Keratinocyte (primary cell): ENCODE measurements around the gene APOA4. TPM values are rescaled to one million over a fixed set of nuclear protein-coding genes. Genes with fewer than 3 reads are reported as not detected.

Experiments
- DNase-seq: peaks from one replicate; pipeline ENCODE4 v3.0.0-alpha.2; 2011; ENCODE audit warnings: low read depth, missing footprints, low spot score
- FAIRE-seq: peaks from 2 replicates; lab custom pipeline; 2011; peaks lifted over from hg19 to GRCh38; lab: Jason Lieb, UNC
- H2AFZ ChIP-seq: 2 replicates; pipeline ENCODE4 v1.6.0; 2012; ENCODE audit warnings: low read length, control low read depth, inconsistent platforms; ENCODE audit not compliant: control insufficient read depth
- H3K27ac ChIP-seq: 2 replicates; pipeline ENCODE4 v1.5.1; 2011; ENCODE audit warnings: low read length; ENCODE audit not compliant: control insufficient read depth, insufficient read depth
- H3K27me3 ChIP-seq: 3 replicates; pipeline ENCODE4 v1.6.0; 2011; ENCODE audit warnings: low read length; ENCODE audit not compliant: control insufficient read depth, insufficient read depth; ENCODE audit errors: extremely low read depth
- H3K36me3 ChIP-seq, 2 experiments: 2 replicates in 1 of 2; 3 replicates in 1 of 2; pipeline ENCODE4 v1.5.1; 2011; ENCODE audit warnings: low read length in 2 of 2, mild to moderate bottlenecking in 1 of 2; ENCODE audit not compliant: control insufficient read depth in 2 of 2, insufficient read depth in 2 of 2; ENCODE audit errors: extremely low read depth in 1 of 2
- H3K4me1 ChIP-seq: 3 replicates; pipeline ENCODE4 v1.5.1; 2011; ENCODE audit warnings: low read length; ENCODE audit not compliant: control insufficient read depth, insufficient read depth; ENCODE audit errors: extremely low read depth
- H3K4me2 ChIP-seq: 3 replicates; pipeline ENCODE4 v1.6.0; 2011; ENCODE audit warnings: low read depth, low read length; ENCODE audit not compliant: control insufficient read depth, insufficient read depth; ENCODE audit errors: extremely low read depth
- H3K4me3 ChIP-seq, 3 experiments: fragments of 200-600 bp in 1 of 3; sonication (generic) in 1 of 3; 2 replicates in 2 of 3; 3 replicates in 1 of 3; pipeline ENCODE4 v1.5.1; 2011 to 2016; ENCODE audit warnings: low read length in 3 of 3, mild to moderate bottlenecking in 3 of 3, control low read depth in 2 of 3, inconsistent platforms in 1 of 3, low read depth in 1 of 3, mixed read lengths in 1 of 3, mixed run types in 1 of 3, moderate library complexity in 1 of 3; ENCODE audit not compliant: control insufficient read depth in 2 of 3, insufficient read depth in 2 of 3; ENCODE audit errors: extremely low read depth in 1 of 3
- H3K79me2 ChIP-seq: 2 replicates; pipeline ENCODE4 v1.6.0; 2012; ENCODE audit warnings: low read length; ENCODE audit not compliant: control insufficient read depth, insufficient read depth
- H3K9ac ChIP-seq: 3 replicates; pipeline ENCODE4 v1.6.0; 2011; ENCODE audit warnings: low read length; ENCODE audit not compliant: control insufficient read depth, insufficient read depth; ENCODE audit errors: extremely low read depth
- H3K9me1 ChIP-seq: 3 replicates; pipeline ENCODE4 v1.6.0; 2011; ENCODE audit warnings: low read length; ENCODE audit not compliant: control insufficient read depth, insufficient read depth; ENCODE audit errors: extremely low read depth
- H3K9me3 ChIP-seq: 2 replicates; pipeline ENCODE4 v1.5.1; 2012; ENCODE audit warnings: low read depth, low read length; ENCODE audit not compliant: control insufficient read depth
- H4K20me1 ChIP-seq: 3 replicates; pipeline ENCODE4 v1.6.0; 2011; ENCODE audit warnings: low read length; ENCODE audit not compliant: control insufficient read depth, insufficient read depth; ENCODE audit errors: extremely low read depth
- EZH2 ChIP-seq: IDR thresholded peaks from one replicate; pipeline ENCODE4 v1.6.1; 2012; ENCODE audit warnings: inconsistent platforms, mild to moderate bottlenecking, low read length, moderate library complexity
- dilution Hi-C: fragments of 300-500 bp; cut with MboI; formaldehyde crosslinking; loops from one replicate; pipeline ENCODE4 v1.7.0; 2020; ENCODE audit warnings: low sequenced_read_pairs; ENCODE audit not compliant: extremely low pct_ligation_motif_present
- polyA plus RNA-seq, 5 experiments: library from polyadenylated mRNA; depleted of rRNA in 3 of 5; stranded (reverse) in 3 of 5; stranded (forward) in 1 of 5; unstranded in 1 of 5; fragments of >200 nt; gene quantifications; 1 replicate in 1 of 5; 2 replicates in 3 of 5; 3 replicates in 1 of 5; pipeline versions ENCODE4 v1.2.1 to v1.2.3, GENCODE V29; 2011 to 2012; ENCODE audit warnings: missing spikeins in 2 of 5, low read depth in 1 of 5, low replicate concordance in 1 of 5
- TF ChIP-seq, protein P1 (sequence below), 3 experiments: IDR thresholded peaks in 1 of 3; conservative IDR thresholded peaks in 1 of 3; optimal IDR thresholded peaks in 1 of 3; 2 replicates in 2 of 3; 3 replicates in 1 of 3; pipeline versions ENCODE3 to v1.5.1; 2011; ENCODE audit warnings: low read length in 3 of 3, mild to moderate bottlenecking in 3 of 3, moderate library complexity in 2 of 3, control low read depth in 1 of 3, inconsistent platforms in 1 of 3; ENCODE audit not compliant: insufficient read depth in 2 of 3; ENCODE audit errors: extremely low read depth in 1 of 3

The APOA4 gene
- polyA plus RNA-seq, 1 donor (not counting 4 experiments of a cell fraction or from before 2014, with no cell fraction given), result not detected

DNA sequence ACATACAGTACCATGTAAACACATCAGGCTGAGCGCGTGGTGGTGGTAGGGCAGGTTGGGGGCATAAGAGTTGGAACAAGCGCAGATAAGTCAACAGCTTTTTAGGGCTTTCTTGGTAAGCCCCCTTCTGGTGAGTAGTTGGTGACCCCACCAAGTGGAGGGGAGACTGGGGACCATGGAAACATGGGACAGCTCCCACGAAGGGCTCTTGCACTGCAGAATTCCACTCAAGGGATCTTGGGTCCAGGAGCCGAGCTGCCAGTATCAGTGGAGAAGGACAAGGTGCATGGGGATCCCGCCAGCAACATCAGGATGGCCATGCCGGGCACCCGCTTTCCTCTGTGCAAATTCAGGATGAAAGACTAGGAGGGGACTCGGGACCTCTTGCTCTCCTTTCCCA, 20.6 kb upstream of the APOA4 start:
- no peak overlapping the region for H3K4me2 ChIP-seq
- no peak overlapping the region for H2AFZ ChIP-seq
- no peak for FAIRE-seq
- H3K36me3 ChIP-seq, result peaks cover 24 to 27% of the 10 kb centered on the region in 2 experiments
- no peaks in the 10 kb centered on the region for H3K9me3 ChIP-seq
- no peaks in the 10 kb centered on the region for H3K27me3 ChIP-seq
- dilution Hi-C loops, result no loop called here
- DNase-seq, result no peak
- H3K9me1 ChIP-seq, result no peaks in the 10 kb centered on the region
- H3K4me3 ChIP-seq, result no peak overlapping the region
- TF ChIP-seq, protein P1, sequence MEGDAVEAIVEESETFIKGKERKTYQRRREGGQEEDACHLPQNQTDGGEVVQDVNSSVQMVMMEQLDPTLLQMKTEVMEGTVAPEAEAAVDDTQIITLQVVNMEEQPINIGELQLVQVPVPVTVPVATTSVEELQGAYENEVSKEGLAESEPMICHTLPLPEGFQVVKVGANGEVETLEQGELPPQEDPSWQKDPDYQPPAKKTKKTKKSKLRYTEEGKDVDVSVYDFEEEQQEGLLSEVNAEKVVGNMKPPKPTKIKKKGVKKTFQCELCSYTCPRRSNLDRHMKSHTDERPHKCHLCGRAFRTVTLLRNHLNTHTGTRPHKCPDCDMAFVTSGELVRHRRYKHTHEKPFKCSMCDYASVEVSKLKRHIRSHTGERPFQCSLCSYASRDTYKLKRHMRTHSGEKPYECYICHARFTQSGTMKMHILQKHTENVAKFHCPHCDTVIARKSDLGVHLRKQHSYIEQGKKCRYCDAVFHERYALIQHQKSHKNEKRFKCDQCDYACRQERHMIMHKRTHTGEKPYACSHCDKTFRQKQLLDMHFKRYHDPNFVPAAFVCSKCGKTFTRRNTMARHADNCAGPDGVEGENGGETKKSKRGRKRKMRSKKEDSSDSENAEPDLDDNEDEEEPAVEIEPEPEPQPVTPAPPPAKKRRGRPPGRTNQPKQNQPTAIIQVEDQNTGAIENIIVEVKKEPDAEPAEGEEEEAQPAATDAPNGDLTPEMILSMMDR (optimal IDR thresholded peaks at IDR 0.05 in 1 of 3, IDR thresholded peaks at IDR 0.05 in 1 of 3, conservative IDR thresholded peaks at IDR 0.05 in 1 of 3; ENCODE audit: extremely low read depth in 1 of 3, insufficient read depth in 2 of 3, low read length in 3 of 3), result no peak
- no peak for TF ChIP-seq EZH2
- H3K79me2 ChIP-seq, result no peaks in the 10 kb centered on the region
- no peak overlapping the region for H3K27ac ChIP-seq
- no peak overlapping the region for H3K9ac ChIP-seq
- H4K20me1 ChIP-seq, result no peaks in the 10 kb centered on the region
- H3K4me1 ChIP-seq, result no peaks in the 10 kb centered on the region

DNA sequence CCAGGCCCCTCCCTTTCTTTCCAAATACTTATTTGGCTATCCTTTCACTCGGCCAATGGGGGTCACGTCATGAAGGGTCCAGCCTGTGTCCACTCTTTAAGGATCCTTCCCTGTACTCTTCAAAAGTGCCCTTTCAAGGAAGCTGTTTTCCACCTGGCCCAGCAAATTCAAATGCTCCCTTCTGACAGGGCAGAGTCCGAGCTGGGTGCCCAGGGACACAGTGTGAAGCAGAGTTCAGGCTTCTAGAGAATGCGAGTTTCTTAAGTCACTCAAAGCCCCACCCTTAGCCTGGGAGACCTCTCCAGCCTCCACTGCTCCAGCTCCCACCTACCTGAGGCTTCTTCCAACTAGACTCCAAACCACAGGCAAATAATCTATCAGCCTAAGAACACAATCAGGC, 19.8 kb upstream of the APOA4 start:
- H3K79me2 ChIP-seq, result no peaks in the 10 kb centered on the region
- H3K27ac ChIP-seq, result no peak overlapping the region
- dilution Hi-C loops, result no loop called here
- no peak overlapping the region for H3K9ac ChIP-seq
- H3K27me3 ChIP-seq, result no peaks in the 10 kb centered on the region
- H3K4me2 ChIP-seq, result no peak overlapping the region
- no peaks in the 10 kb centered on the region for H4K20me1 ChIP-seq
- no peaks in the 10 kb centered on the region for H3K9me3 ChIP-seq
- H2AFZ ChIP-seq, result no peak overlapping the region
- FAIRE-seq (no peak), DNase-seq (no peak)
- peaks cover 24 to 27% of the 10 kb centered on the region in 2 experiments for H3K36me3 ChIP-seq
- TF ChIP-seq EZH2, result no peak
- TF ChIP-seq, protein P1 (optimal IDR thresholded peaks at IDR 0.05 in 1 of 3, IDR thresholded peaks at IDR 0.05 in 1 of 3, conservative IDR thresholded peaks at IDR 0.05 in 1 of 3; ENCODE audit: extremely low read depth in 1 of 3, insufficient read depth in 2 of 3, low read length in 3 of 3), result no peak
- H3K9me1 ChIP-seq, result no peaks in the 10 kb centered on the region
- H3K4me1 ChIP-seq, result no peaks in the 10 kb centered on the region
- no peak overlapping the region for H3K4me3 ChIP-seq
